CD14-positive monocyte (primary cell): ENCODE data around the gene SMCO4. TPM values are rescaled to one million over a fixed set of nuclear protein-coding genes. Genes with fewer than 3 reads are reported as not detected.
A peak's percentile ranks its signal among the peaks of the same experiment; 100 is the strongest.

Experiments used
- DNase-seq, 3 donors: peaks; one replicate each; pipeline ENCODE4 v3.0.0-alpha.2; 2011 to 2022
- H2AFZ ChIP-seq: 2 replicates; pipeline ENCODE4 v1.6.0; 2012; ENCODE audit warnings: mild to moderate bottlenecking, low read depth, low read length, inconsistent platforms; ENCODE audit not compliant: insufficient read depth, poor library complexity, severe bottlenecking
- H3K27ac ChIP-seq, 2 donors: 1 replicate in 1 of 2; 2 replicates in 1 of 2; pipeline ENCODE4 v1.5.1; 2012 to 2013; ENCODE audit warnings: low read length in 2 of 2, control low read depth in 1 of 2, inconsistent platforms in 1 of 2, low read depth in 1 of 2, mild to moderate bottlenecking in 1 of 2
- H3K27me3 ChIP-seq, 2 donors: one replicate each; pipeline versions ENCODE4 v1.6.0 to v1.6.1; 2011 to 2013; ENCODE audit warnings: low read length in 2 of 2; ENCODE audit not compliant: control insufficient read depth in 2 of 2, insufficient read depth in 2 of 2
- H3K36me3 ChIP-seq, 2 donors: replicated peaks in 1 of 2; 1 replicate in 1 of 2; 2 replicates in 1 of 2; pipeline versions ENCODE4 v1.5.1 to v1.6.1; 2012 to 2013; ENCODE audit warnings: low read length in 2 of 2, control low read depth in 1 of 2, inconsistent platforms in 1 of 2, mild to moderate bottlenecking in 1 of 2; ENCODE audit not compliant: insufficient read depth in 2 of 2, control insufficient read depth in 1 of 2
- H3K4me1 ChIP-seq, 2 donors: 1 replicate in 1 of 2; 2 replicates in 1 of 2; pipeline versions ENCODE4 v1.5.1 to v1.6.1; 2012 to 2013; ENCODE audit warnings: low read length in 2 of 2, control low read depth in 1 of 2, inconsistent platforms in 1 of 2, mild to moderate bottlenecking in 1 of 2, moderate library complexity in 1 of 2; ENCODE audit not compliant: insufficient read depth in 2 of 2, control insufficient read depth in 1 of 2
- H3K4me2 ChIP-seq: replicated peaks from 2 replicates; pipeline ENCODE3; 2012; ENCODE audit warnings: low read length, moderate library complexity, mild to moderate bottlenecking; ENCODE audit not compliant: poor library complexity, severe bottlenecking; ENCODE audit errors: extremely low read depth
- H3K4me3 ChIP-seq, 3 experiments: fragments of 200-600 bp in 1 of 3; sonication (generic) in 1 of 3; replicated peaks in 1 of 3; 1 replicate in 2 of 3; 2 replicates in 1 of 3; pipeline ENCODE4 v1.5.1; 2011 to 2013; ENCODE audit warnings: low read length in 3 of 3, mild to moderate bottlenecking in 3 of 3, control low read depth in 2 of 3, low read depth in 2 of 3, inconsistent platforms in 1 of 3, moderate library complexity in 1 of 3
- H3K79me2 ChIP-seq: 2 replicates; pipeline ENCODE4 v1.6.0; 2012; ENCODE audit warnings: mild to moderate bottlenecking, control low read depth, inconsistent platforms, low read length, moderate library complexity; ENCODE audit not compliant: insufficient read depth
- H3K9ac ChIP-seq: 2 replicates; pipeline ENCODE4 v1.6.0; 2017; ENCODE audit warnings: low read length, mild to moderate bottlenecking; ENCODE audit not compliant: insufficient read depth, poor library complexity, severe bottlenecking
- H3K9me3 ChIP-seq, 2 donors: replicated peaks in 1 of 2; 1 replicate in 1 of 2; 2 replicates in 1 of 2; pipeline versions ENCODE4 v1.5.1 to v1.6.1; 2012 to 2013; ENCODE audit warnings: low read length in 2 of 2, control low read depth in 1 of 2; ENCODE audit not compliant: control insufficient read depth in 1 of 2, insufficient read depth in 1 of 2
- H4K20me1 ChIP-seq: 2 replicates; pipeline ENCODE4 v1.6.0; 2012; ENCODE audit warnings: mild to moderate bottlenecking, low read length, control low read depth, moderate library complexity; ENCODE audit not compliant: insufficient read depth
- H3K27ac Mint-ChIP-seq, 7 donors: one replicate each; pipeline ENCODE4 v1.8.0; 2020; ENCODE audit warnings: mild to moderate bottlenecking in 7 of 7, mixed read lengths in 7 of 7, moderate library complexity in 6 of 7, inconsistent platforms in 2 of 7
- H3K27me3 Mint-ChIP-seq, 3 donors: one replicate each; pipeline ENCODE4 v1.8.0; 2021 to 2022; ENCODE audit warnings: low read depth in 3 of 3, mild to moderate bottlenecking in 3 of 3, mixed read lengths in 3 of 3, moderate library complexity in 3 of 3, inconsistent platforms in 1 of 3
- H3K36me3 Mint-ChIP-seq, 2 donors: one replicate each; pipeline ENCODE4 v1.8.0; 2020; ENCODE audit warnings: mixed read lengths in 2 of 2, inconsistent platforms in 1 of 2, mild to moderate bottlenecking in 1 of 2
- H3K4me1 Mint-ChIP-seq: one replicate; pipeline ENCODE4 v1.8.0; 2020; ENCODE audit warnings: mild to moderate bottlenecking, mixed read lengths
- H3K4me3 Mint-ChIP-seq, 2 donors: one replicate each; pipeline ENCODE4 v1.8.0; 2020; ENCODE audit warnings: mild to moderate bottlenecking in 2 of 2, mixed read lengths in 2 of 2, moderate library complexity in 1 of 2
- H3K9me3 Mint-ChIP-seq, 7 donors: one replicate each; pipeline ENCODE4 v1.8.0; 2020 to 2022; ENCODE audit warnings: mixed read lengths in 7 of 7, mild to moderate bottlenecking in 6 of 7, moderate library complexity in 6 of 7, inconsistent platforms in 2 of 7
- CTCF ChIP-seq: fragments of 200-600 bp; IDR thresholded peaks from one replicate; pipeline ENCODE4 v1.8.0; 2022; ENCODE audit warnings: antibody characterized with exemption, mild to moderate bottlenecking
- WGBS: methylation state at CpG from one replicate; pipeline ENCODE4 v1.1.5; 2013; ENCODE audit warnings: missing lambda C conversion rate; ENCODE audit not compliant: insufficient coverage; 5-methylcytosine and 5-hydroxymethylcytosine counted together
- intact Hi-C, 2 donors: fragments of 100-400 bp; cut with micrococcal nuclease; formaldehyde crosslinking; loops; one replicate each; pipeline versions ENCODE4 v1.15.0 to v1.15.1; 2023
- polyA plus RNA-seq, 3 donors: library from polyadenylated mRNA; depleted of rRNA in 1 of 3; unstranded in 2 of 3; stranded (reverse) in 1 of 3; fragments of 300-500 nt in 2 of 3; fragments of >200 nt in 1 of 3; fragmentation: Illumina TruSeq in 2 of 3; gene quantifications; 1 replicate in 2 of 3; 2 replicates in 1 of 3; pipeline ENCODE4 v1.2.3, GENCODE V29; 2012 to 2021

SMCO4 gene
- polyA plus RNA-seq, 3 donors, result 110 to 242 (median 169) TPM

GRCh38 chr11:93515441-93516025 lies 27.7 kb downstream of the SMCO4 start:
- H3K27me3 ChIP-seq, result no peaks in the 10 kb centered on the region
- Mint-ChIP-seq H3K4me1 (peaks cover 38% of the 10 kb centered on the region), H3K27ac (peak overlapping the region; percentile 41 to 87 (median 80)), H3K36me3 (peaks cover 8 to 28% of the 10 kb centered on the region in 2 donors), H3K4me3 (peak overlapping the region in 1 of 2 donors; percentile 57), H3K9me3 (no peaks in the 10 kb centered on the region), H3K27me3 (peaks cover 0 to 1% (median 1%) of the 10 kb centered on the region in 3 donors)
- H3K79me2 ChIP-seq, result peaks cover 86% of the 10 kb centered on the region
- DNase-seq, result peak in 2 of 3 donors; percentile 27 to 68
- WGBS, result 61% methylated on average over 3 of the region's 5 CpGs
- no peak overlapping the region for H2AFZ ChIP-seq
- peaks cover 0 to 4% of the 10 kb centered on the region in 2 donors for H3K36me3 ChIP-seq
- H3K4me3 ChIP-seq, result no peak overlapping the region
- no peak overlapping the region for H3K9ac ChIP-seq
- H4K20me1 ChIP-seq, result peaks cover 87% of the 10 kb centered on the region
- peaks cover 21 to 23% of the 10 kb centered on the region in 2 donors for H3K4me1 ChIP-seq
- H3K4me2 ChIP-seq, result peak overlapping the region; percentile 13
- intact Hi-C loops, result no loop called here
- TF ChIP-seq CTCF, result no peak
- H3K27ac ChIP-seq, result peak overlapping the region in 1 of 2 donors; percentile 36
- no peaks in the 10 kb centered on the region for H3K9me3 ChIP-seq

- H3K27me3 Mint-ChIP-seq, result peaks cover 0 to 1% (median under 1%) of the 10 kb centered on the region in 3 donors
- H3K9me3 ChIP-seq, result no peaks in the 10 kb centered on the region
- intact Hi-C loops, result no loop called here
- no peak for TF ChIP-seq CTCF
- no peak overlapping the region for H3K4me3 ChIP-seq
- H3K36me3 ChIP-seq, result peaks cover 0 to 4% of the 10 kb centered on the region in 2 donors
- 100% methylated on average over 2 of the region's 4 CpGs for WGBS
- no peak overlapping the region for H2AFZ ChIP-seq
- peaks cover 21 to 23% of the 10 kb centered on the region in 2 donors for H3K4me1 ChIP-seq
- no peak overlapping the region for H3K4me2 ChIP-seq
- peaks cover 0 to 3% (median under 1%) of the 10 kb centered on the region in 7 donors for H3K9me3 Mint-ChIP-seq
- H3K27ac Mint-ChIP-seq, result no peak overlapping the region
- H3K79me2 ChIP-seq, result peaks cover 85% of the 10 kb centered on the region
- no peaks in the 10 kb centered on the region for H3K27me3 ChIP-seq
- no peak overlapping the region for H3K27ac ChIP-seq
- peaks cover 8 to 31% of the 10 kb centered on the region in 2 donors for H3K36me3 Mint-ChIP-seq
- no peak overlapping the region for H3K9ac ChIP-seq
- DNase-seq, result no peak
- H4K20me1 ChIP-seq, result peaks cover 87% of the 10 kb centered on the region
- peaks cover 40% of the 10 kb centered on the region for H3K4me1 Mint-ChIP-seq
- no peak overlapping the region for H3K4me3 Mint-ChIP-seq
Measured at GRCh38 chr11:93514712-93515111, 28.5 kb downstream of the SMCO4 start.
